Testis (tissue), 3 donors: Measurements from ENCODE around the gene FAM50B. TPM values are rescaled to one million over a fixed set of nuclear protein-coding genes. Genes with fewer than 3 reads are reported as not detected.

Experiments used
- DNase-seq: peaks from one replicate; pipeline ENCODE4 v3.0.0-alpha.2; 2019
- H3K27ac ChIP-seq, 2 donors: fragments of 200-600 bp; sonication (generic); one replicate each; pipeline ENCODE4 v1.5.1; 2019
- H3K27me3 ChIP-seq: fragments of 200-600 bp; sonication (generic); one replicate; pipeline ENCODE4 v1.5.1; 2019
- H3K36me3 ChIP-seq: fragments of 200-600 bp; sonication (generic); one replicate; pipeline ENCODE4 v1.5.1; 2017; ENCODE audit warnings: low read depth; ENCODE audit errors: missing control alignments
- H3K4me1 ChIP-seq: fragments of 200-600 bp; sonication (generic); one replicate; pipeline ENCODE4 v1.5.1; 2019
- H3K4me3 ChIP-seq, 2 donors: fragments of 200-600 bp; sonication (generic); one replicate each; pipeline ENCODE4 v1.5.1; 2017 to 2019
- H3K9me3 ChIP-seq: fragments of 200-600 bp; sonication (generic); one replicate; pipeline ENCODE4 v1.5.1; 2017
- CTCF ChIP-seq, 3 experiments: fragments of 450-650 bp in 2 of 3; fragments of 200-600 bp in 1 of 3; sonication (generic) in 1 of 3; IDR thresholded peaks; one replicate each; pipeline ENCODE4 v1.5.1; 2016 to 2019; ENCODE audit warnings: antibody characterized with exemption in 3 of 3, mild to moderate bottlenecking in 2 of 3, moderate library complexity in 1 of 3
- POLR2A ChIP-seq: fragments of 450-650 bp; IDR thresholded peaks from one replicate; pipeline ENCODE4 v1.6.1; 2017; ENCODE audit warnings: antibody characterized with exemption, mild to moderate bottlenecking, moderate library complexity
- WGBS, 2 donors: methylation state at CpG; one replicate each; pipeline ENCODE4 v1.1.5; 2018; 5-methylcytosine and 5-hydroxymethylcytosine counted together
- intact Hi-C: fragments of 100-400 bp; cut with DNase I; formaldehyde crosslinking; loops from one replicate; pipeline ENCODE4 v1.15.1; 2023; ENCODE audit warnings: low total_unique reads
- polyA plus RNA-seq: library from polyadenylated mRNA; stranded (reverse); fragments of 350-450 nt; fragmentation: Illumina TruSeq; extraction: RNeasy Lipid Tissue Mini Kit (QIAGEN cat#74804); gene quantifications from one replicate; pipeline ENCODE4 v1.2.3, GENCODE V29; 2014; ENCODE audit warnings: low read depth, low replicate concordance; ENCODE audit not compliant: insufficient read depth
- total RNA-seq, 2 donors: library from RNA; depleted of rRNA; stranded (reverse); fragments of >200 nt; gene quantifications; one replicate each; pipeline ENCODE4 v1.2.3, GENCODE V29; 2016

Gene FAM50B
- total and polyA plus RNA-seq, 3 donors from 2014 or later, result 24.5 to 38.6 (median 27.4) TPM

GRCh38 chr6:3843379-3844096, 5.6 kb upstream of the FAM50B start:
- H3K4me3 ChIP-seq, result no peak overlapping the region
- intact Hi-C loops, result no loop called here
- H3K4me1 ChIP-seq, result no peaks in the 10 kb centered on the region
- H3K36me3 ChIP-seq, result no peaks in the 10 kb centered on the region
- no peak for DNase-seq
- H3K27ac ChIP-seq, result no peak overlapping the region
- H3K27me3 ChIP-seq, result no peaks in the 10 kb centered on the region
- TF ChIP-seq POLR2A, result no peak
- no peak for TF ChIP-seq CTCF (IDR thresholded peaks at IDR 0.05)
- H3K9me3 ChIP-seq, result no peaks in the 10 kb centered on the region
- 80 to 81% methylated on average over 9 of the region's 9 CpGs for WGBS, 2 donors

- DNase-seq, result no peak
- no peaks in the 10 kb centered on the region for H3K27me3 ChIP-seq
- H3K4me1 ChIP-seq, result no peaks in the 10 kb centered on the region
- no peaks in the 10 kb centered on the region for H3K36me3 ChIP-seq
- H3K27ac ChIP-seq, result no peak overlapping the region
- no peak overlapping the region for H3K4me3 ChIP-seq
- H3K9me3 ChIP-seq, result no peaks in the 10 kb centered on the region
- no peak for TF ChIP-seq POLR2A
- TF ChIP-seq CTCF (IDR thresholded peaks at IDR 0.05), result no peak
- intact Hi-C loops, result no loop called here
- WGBS, 2 donors, result 81 to 92% methylated on average over 5 of the region's 5 CpGs
These were observed 5.1 kb upstream of the FAM50B start for GRCh38 chr6:3844097-3844463.

- H3K36me3 ChIP-seq, result no peaks in the 10 kb centered on the region
- H3K4me1 ChIP-seq, result peaks cover 4% of the 10 kb centered on the region
- no peak for TF ChIP-seq POLR2A
- TF ChIP-seq CTCF (IDR thresholded peaks at IDR 0.05), result no peak
- 77 to 87% methylated on average over 3 of the region's 3 CpGs for WGBS, 2 donors
- H3K4me3 ChIP-seq, result no peak overlapping the region
- H3K9me3 ChIP-seq, result no peaks in the 10 kb centered on the region
- H3K27me3 ChIP-seq, result no peaks in the 10 kb centered on the region
- intact Hi-C loops, result no loop called here
- H3K27ac ChIP-seq, result no peak overlapping the region
- no peak for DNase-seq
These were observed 1.7 kb upstream of the FAM50B start for GRCh38 chr6:3847521-3847920.

- H3K9me3 ChIP-seq, result no peaks in the 10 kb centered on the region
- H3K36me3 ChIP-seq, result no peaks in the 10 kb centered on the region
- H3K27ac ChIP-seq, result peak overlapping the region in 1 of 2 donors; percentile 28
- intact Hi-C loops, result no loop called here
- TF ChIP-seq CTCF (IDR thresholded peaks at IDR 0.05), result no peak
- no peak for TF ChIP-seq POLR2A
- DNase-seq, result no peak
- peak overlapping the region; percentile 59 to 65 for H3K4me3 ChIP-seq
- peaks cover 4% of the 10 kb centered on the region for H3K4me1 ChIP-seq
- no peaks in the 10 kb centered on the region for H3K27me3 ChIP-seq
- 56 to 72% methylated on average over 9 of the region's 9 CpGs for WGBS, 2 donors
These were observed 793 bp upstream of the FAM50B start for GRCh38 chr6:3848380-3848779.
